Measurements from ENCODE around the gene MAGI2.

Gene MAGI2

DNA sequence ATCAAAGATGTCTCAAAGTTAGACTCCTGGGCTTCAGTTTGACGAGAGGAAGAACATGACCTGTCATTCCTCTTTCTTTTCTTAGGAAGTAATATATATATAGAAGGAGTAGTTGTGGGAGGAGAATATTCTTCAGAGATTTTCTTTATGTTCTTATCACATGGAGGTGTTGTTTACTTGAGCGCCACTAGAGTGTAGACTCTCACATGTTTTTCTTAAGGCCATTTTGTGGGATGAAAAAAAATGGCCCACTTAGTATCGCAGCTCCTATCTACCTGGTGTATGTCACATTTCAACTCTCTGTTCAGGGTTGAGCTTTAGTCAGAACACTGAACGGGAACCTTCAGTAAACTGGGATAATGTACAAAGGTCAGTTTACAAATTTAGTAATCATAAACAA is 1009.7 kb downstream of the MAGI2 start:
- no peak overlapping the region for H3K4me3 ChIP-seq (ENCODE audit: low read depth, low read length)
- DNase-seq (ENCODE audit: low read depth) = no peak

DNA sequence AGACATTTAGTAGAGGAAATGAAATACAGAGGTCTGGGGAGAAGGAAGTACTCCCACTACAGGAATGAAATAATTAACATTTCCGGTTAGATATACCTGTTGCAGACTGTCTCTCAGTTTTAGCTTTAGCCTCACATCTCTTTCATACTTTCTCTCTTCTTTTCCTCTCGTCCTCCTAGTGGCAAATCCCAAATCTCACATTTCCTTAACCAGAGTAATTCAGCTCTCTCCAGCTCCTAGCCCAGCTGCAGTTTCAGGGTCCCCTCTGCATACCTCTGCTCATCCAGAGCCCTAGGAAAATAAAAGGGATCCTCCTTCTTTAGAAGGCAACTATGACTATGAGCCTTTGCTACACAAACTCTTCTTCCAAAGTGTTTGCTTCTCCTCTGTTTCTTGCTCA is 1011.7 kb downstream of the MAGI2 start:
- DNase-seq (ENCODE audit: low read depth) = no peak
- no peak overlapping the region for H3K4me3 ChIP-seq (ENCODE audit: low read depth, low read length)

DNA sequence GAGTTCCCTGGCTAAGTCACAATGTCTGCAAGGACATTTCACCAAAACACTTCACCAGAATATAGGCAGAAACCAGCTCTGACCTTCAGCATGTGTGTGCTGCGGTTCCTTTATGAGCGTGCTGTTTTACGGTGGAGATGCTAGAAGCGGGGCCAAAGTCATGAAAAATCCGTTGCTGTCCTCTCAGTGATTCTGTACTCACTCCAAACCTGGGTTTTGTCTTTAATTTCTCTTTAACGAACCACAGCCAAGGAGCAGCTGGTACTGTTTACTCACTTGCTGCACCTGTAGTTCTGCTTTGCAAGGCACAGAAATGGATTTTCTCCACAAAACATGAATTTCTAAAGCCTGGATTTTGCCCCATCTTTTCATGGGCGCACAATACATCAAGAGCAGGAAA is 1015.0 kb downstream of the MAGI2 start:
- DNase-seq (ENCODE audit: low read depth) = no peak
- no peak overlapping the region for H3K4me3 ChIP-seq (ENCODE audit: low read depth, low read length)

DNA sequence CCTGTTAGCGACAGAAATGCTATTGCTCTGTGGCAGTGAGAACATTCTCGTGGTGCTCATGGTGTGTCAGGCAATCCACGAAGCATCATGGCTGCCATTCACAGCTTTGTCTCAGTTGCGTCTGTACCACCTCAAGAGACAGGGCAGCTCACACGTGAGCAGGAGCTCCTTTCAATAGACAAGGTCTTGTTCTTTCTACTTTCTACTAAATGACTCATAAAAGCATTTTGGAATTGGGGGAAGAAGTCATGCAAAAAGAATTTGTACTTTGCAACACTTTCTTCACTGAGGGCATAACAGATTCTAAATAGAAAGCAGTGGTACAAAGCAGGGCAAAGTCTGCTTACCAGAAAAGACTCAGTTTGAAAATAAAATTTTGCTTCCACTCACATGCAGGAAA is 1016.3 kb downstream of the MAGI2 start:
- H3K4me3 ChIP-seq (ENCODE audit: low read depth, low read length) = no peak overlapping the region
- peak; percentile 31 for DNase-seq (ENCODE audit: low read depth)

- H3K4me3 ChIP-seq (ENCODE audit: low read depth, low read length) = no peak overlapping the region
- peak; percentile 53 for DNase-seq (ENCODE audit: low read depth)
These were observed 1018.1 kb downstream of the MAGI2 start for GRCh38 chr7:78435355-78435754.

DNA sequence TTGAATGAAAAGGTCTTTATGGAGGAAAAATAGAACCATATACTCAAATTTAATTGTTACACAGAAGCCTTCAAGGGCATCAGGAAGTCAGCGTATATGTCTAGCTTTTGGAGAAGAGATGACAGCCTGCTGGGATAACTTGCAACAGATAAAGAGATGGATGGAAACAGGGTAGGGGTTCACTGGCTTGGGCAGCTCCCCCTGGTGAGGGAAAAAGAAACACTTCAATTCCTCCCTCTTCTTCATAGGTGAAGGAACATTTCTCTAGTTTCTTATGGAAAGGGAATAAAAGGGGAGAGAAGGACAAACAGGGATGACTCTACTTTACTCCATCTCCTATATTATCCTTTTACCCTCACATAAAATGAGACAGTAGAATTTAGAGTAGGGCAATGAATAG is 1019.2 kb downstream of the MAGI2 start:
- no peak overlapping the region for H3K4me3 ChIP-seq (ENCODE audit: low read depth, low read length)
- DNase-seq (ENCODE audit: low read depth) = no peak

GRCh38 chr7:78433421-78433820 is 1020.0 kb downstream of the MAGI2 start:
- H3K4me3 ChIP-seq (ENCODE audit: low read depth, low read length) = no peak overlapping the region
- no peak for DNase-seq (ENCODE audit: low read depth)

GRCh38 chr7:78429878-78430277 is 1023.6 kb downstream of the MAGI2 start:
- no peak overlapping the region for H3K4me3 ChIP-seq (ENCODE audit: low read depth, low read length)
- no peak for DNase-seq (ENCODE audit: low read depth)

DNA sequence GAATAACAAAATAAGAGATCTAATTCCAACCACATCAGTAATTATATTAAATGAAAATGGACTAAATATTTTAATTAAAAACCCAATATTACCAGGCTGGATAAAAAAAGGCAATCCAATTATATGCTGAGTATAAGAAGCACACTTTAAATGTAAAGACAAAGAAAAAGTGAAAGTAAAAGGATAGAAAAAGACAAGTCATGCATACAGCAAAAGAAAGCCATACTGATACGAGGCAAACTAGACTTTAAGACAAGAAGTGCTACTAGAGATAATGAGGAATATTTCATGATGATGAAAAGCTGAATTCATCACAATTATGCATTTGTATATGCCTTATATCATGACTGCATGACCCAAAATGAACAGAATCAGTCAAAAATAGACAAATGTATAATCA is 1026.3 kb downstream of the MAGI2 start:
- H3K4me3 ChIP-seq (ENCODE audit: low read depth, low read length) = no peak overlapping the region
- DNase-seq (ENCODE audit: low read depth) = no peak

DNA sequence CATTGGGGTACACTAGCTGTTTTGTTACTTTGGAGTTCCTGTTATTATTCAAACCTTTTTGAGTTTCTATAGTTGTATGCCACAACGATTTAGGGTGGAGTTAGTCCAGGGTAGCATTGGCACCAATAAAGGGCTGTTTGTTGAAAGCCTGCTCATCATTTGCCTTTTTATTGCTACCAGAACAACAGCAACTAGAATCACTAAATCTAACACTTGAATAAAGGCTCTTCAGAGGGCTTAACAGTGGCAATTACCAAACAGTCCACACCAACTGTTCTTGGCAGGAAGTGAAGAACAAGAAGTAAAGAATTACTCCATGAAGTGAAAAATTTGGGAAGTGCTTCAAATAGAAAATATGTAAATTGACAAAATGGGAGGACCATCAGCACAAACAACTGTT is 1033.5 kb downstream of the MAGI2 start:
- H3K4me3 ChIP-seq (ENCODE audit: low read depth, low read length) = no peak overlapping the region
- DNase-seq (ENCODE audit: low read depth) = no peak

GRCh38 chr7:78417180-78417853 is 1036.2 kb downstream of the MAGI2 start:
- DNase-seq (ENCODE audit: low read depth) = no peak
- no peak overlapping the region for H3K4me3 ChIP-seq (ENCODE audit: low read depth, low read length)

DNA sequence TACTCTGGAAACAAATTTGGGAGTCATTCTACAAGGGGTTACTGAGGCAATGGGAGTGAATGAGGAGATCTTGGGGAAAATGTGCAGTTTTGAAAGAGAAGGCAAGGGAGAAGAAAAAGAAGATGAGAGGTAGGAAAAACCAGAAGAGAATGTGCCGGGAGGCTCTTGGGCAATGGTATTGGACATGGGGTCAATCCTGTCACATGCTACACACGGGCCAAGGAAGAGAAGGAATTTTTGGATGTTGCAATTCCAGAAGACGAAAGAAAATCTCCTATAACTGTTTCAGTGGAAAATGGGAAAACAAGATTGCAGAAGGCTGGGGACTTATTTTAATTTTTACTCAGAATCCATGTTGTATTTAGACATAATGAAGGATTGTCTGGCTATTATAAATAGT is 1039.9 kb downstream of the MAGI2 start:
- no peak for DNase-seq (ENCODE audit: low read depth)
- no peak overlapping the region for H3K4me3 ChIP-seq (ENCODE audit: low read depth, low read length)

GRCh38 chr7:78412216-78412858 is 1041.1 kb downstream of the MAGI2 start:
- no peak for DNase-seq (ENCODE audit: low read depth)
- no peak overlapping the region for H3K4me3 ChIP-seq (ENCODE audit: low read depth, low read length)

- no peak overlapping the region for H3K4me3 ChIP-seq (ENCODE audit: low read depth, low read length)
- DNase-seq (ENCODE audit: low read depth) = no peak
These were observed 1046.4 kb downstream of the MAGI2 start for GRCh38 chr7:78407031-78407430.

- no peak overlapping the region for H3K4me3 ChIP-seq (ENCODE audit: low read depth, low read length)
- no peak for DNase-seq (ENCODE audit: low read depth)
These were observed 1046.9 kb downstream of the MAGI2 start for GRCh38 chr7:78406531-78406930.

GRCh38 chr7:78402096-78402495 is 1051.4 kb downstream of the MAGI2 start:
- DNase-seq (ENCODE audit: low read depth) = no peak
- H3K4me3 ChIP-seq (ENCODE audit: low read depth, low read length) = no peak overlapping the region

- H3K4me3 ChIP-seq (ENCODE audit: low read depth, low read length) = no peak overlapping the region
- no peak for DNase-seq (ENCODE audit: low read depth)
These were observed 1053.4 kb downstream of the MAGI2 start for GRCh38 chr7:78400038-78400437.

DNA sequence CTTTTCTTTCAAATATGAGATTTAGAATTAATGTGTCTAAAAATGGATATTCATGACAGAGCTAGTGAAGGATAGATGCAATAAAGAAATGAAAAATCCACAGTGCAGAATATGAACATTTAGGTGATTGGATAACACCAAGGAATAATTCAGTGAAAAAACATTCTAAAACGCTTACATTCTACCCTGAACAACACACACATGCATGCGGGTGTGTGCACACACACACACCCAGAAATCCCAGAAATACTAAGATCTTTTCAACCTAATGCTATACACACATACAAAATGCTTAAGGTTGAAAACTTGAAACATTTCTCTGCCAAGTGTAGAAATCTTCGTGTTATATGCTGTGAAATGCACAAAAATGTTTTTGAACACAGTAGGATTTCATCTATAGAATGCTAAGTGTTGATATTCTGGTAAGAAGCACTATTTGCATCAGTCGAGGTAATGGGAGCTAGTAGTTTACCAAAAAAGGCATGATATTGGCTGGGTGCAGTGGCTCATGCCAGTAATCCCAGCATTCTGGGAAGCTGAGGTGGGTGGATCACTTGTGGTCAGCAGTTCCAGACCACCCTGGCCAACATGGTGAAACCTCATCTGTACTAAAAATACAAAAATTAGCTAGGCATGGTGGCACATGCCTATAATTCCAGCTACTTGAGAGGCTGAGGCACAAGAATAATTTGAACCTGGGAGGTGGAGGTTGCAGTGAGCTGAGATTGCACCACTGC is 1054.3 kb downstream of the MAGI2 start:
- peak; percentile 1 for DNase-seq (ENCODE audit: low read depth)
- H3K4me3 ChIP-seq (ENCODE audit: low read depth, low read length) = no peak overlapping the region

- DNase-seq (ENCODE audit: low read depth) = no peak
- no peak overlapping the region for H3K4me3 ChIP-seq (ENCODE audit: low read depth, low read length)
These were observed 1054.9 kb downstream of the MAGI2 start for GRCh38 chr7:78398576-78398975.

GRCh38 chr7:78398081-78398480 is 1055.4 kb downstream of the MAGI2 start:
- H3K4me3 ChIP-seq (ENCODE audit: low read depth, low read length) = no peak overlapping the region
- DNase-seq (ENCODE audit: low read depth) = no peak

DNA sequence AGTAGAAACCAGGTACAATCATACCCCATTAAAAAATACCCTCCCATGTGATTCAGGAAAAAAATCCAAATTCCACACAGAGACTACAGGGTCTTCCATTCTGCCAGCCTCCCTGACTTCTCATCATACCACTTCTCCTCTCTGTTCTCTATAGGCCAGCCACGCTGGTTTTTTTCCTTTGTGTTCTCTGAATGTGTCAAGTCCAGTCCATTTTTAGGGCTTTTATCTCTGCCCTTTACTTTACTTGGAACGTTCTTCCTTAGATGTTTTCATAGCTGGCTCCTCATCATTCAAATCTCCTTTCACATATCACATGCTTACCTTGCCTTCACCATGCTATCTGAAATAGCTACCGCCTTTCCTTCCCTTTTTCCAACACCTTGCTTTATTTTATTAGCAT is 1057.3 kb downstream of the MAGI2 start:
- DNase-seq (ENCODE audit: low read depth) = no peak
- no peak overlapping the region for H3K4me3 ChIP-seq (ENCODE audit: low read depth, low read length)
